ENCODE measurements around the gene CA10.

CA10 gene

GRCh38 chr17:51647067-51647466 lies 511.4 kb downstream of the CA10 start:
- DNase-seq (ENCODE audit: low read depth in 2 of 2), result no peak

GRCh38 chr17:51646539-51646938 lies 512.0 kb downstream of the CA10 start:
- no peak for DNase-seq (ENCODE audit: low read depth in 2 of 2)

- DNase-seq (ENCODE audit: low read depth in 2 of 2), result no peak
Observed at GRCh38 chr17:51645056-51645455, 513.5 kb downstream of the CA10 start.

- no peak for DNase-seq (ENCODE audit: low read depth in 2 of 2)
Observed at GRCh38 chr17:51643702-51644490, 514.6 kb downstream of the CA10 start.

- DNase-seq (ENCODE audit: low read depth in 2 of 2), result no peak
Observed at GRCh38 chr17:51642029-51642428, 516.5 kb downstream of the CA10 start.

- DNase-seq (ENCODE audit: low read depth in 2 of 2), result no peak
Observed at GRCh38 chr17:51640108-51640622, 518.3 kb downstream of the CA10 start.

- DNase-seq (ENCODE audit: low read depth in 2 of 2), result no peak
Observed at GRCh38 chr17:51638971-51639370, 519.5 kb downstream of the CA10 start.

GRCh38 chr17:51636291-51636690 lies 522.2 kb downstream of the CA10 start:
- DNase-seq (ENCODE audit: low read depth in 2 of 2), result no peak

- no peak for DNase-seq (ENCODE audit: low read depth in 2 of 2)
Observed at GRCh38 chr17:51630101-51630671, 528.3 kb downstream of the CA10 start.

- no peak for DNase-seq (ENCODE audit: low read depth in 2 of 2)
Observed at GRCh38 chr17:51629232-51629631, 529.3 kb downstream of the CA10 start.

GRCh38 chr17:51627779-51628178 lies 530.7 kb downstream of the CA10 start:
- no peak for DNase-seq (ENCODE audit: low read depth in 2 of 2)

- no peak for DNase-seq (ENCODE audit: low read depth in 2 of 2)
Observed at GRCh38 chr17:51618476-51618875, 540.0 kb downstream of the CA10 start.

GRCh38 chr17:51617986-51618385 lies 540.5 kb downstream of the CA10 start:
- no peak for DNase-seq (ENCODE audit: low read depth in 2 of 2)

- no peak for DNase-seq (ENCODE audit: low read depth in 2 of 2)
Observed at GRCh38 chr17:51613255-51613654, 545.3 kb downstream of the CA10 start.

- DNase-seq (ENCODE audit: low read depth in 2 of 2), result no peak
Observed at GRCh38 chr17:51612692-51613091, 545.8 kb downstream of the CA10 start.

GRCh38 chr17:51611585-51611984 lies 546.9 kb downstream of the CA10 start:
- no peak for DNase-seq (ENCODE audit: low read depth in 2 of 2)

GRCh38 chr17:51610834-51611233 lies 547.7 kb downstream of the CA10 start:
- DNase-seq (ENCODE audit: low read depth in 2 of 2), result no peak

GRCh38 chr17:51610155-51610554 lies 548.4 kb downstream of the CA10 start:
- DNase-seq (ENCODE audit: low read depth in 2 of 2), result no peak

GRCh38 chr17:51608251-51608933 lies 550.1 kb downstream of the CA10 start:
- DNase-seq (ENCODE audit: low read depth in 2 of 2), result no peak

GRCh38 chr17:51607512-51607911 lies 551.0 kb downstream of the CA10 start:
- no peak for DNase-seq (ENCODE audit: low read depth in 2 of 2)

GRCh38 chr17:51604299-51605020 lies 554.1 kb downstream of the CA10 start:
- no peak for DNase-seq (ENCODE audit: low read depth in 2 of 2)

- no peak for DNase-seq (ENCODE audit: low read depth in 2 of 2)
Observed at GRCh38 chr17:51601622-51602261, 556.8 kb downstream of the CA10 start.

Measured in fibroblast of skin of left quadriceps (primary cell).